HCT116 (cell line): ENCODE results near the gene ST6GAL2. TPM values are rescaled to one million over a fixed set of nuclear protein-coding genes. Genes with fewer than 3 reads are reported as not detected.

Experiments used
- ATAC-seq: fragments of 200-7000 bp; cut with Tn5 transposase; 2 replicates; pipeline ENCODE4 v1.9.1; 2020; ENCODE audit warnings: mild to moderate bottlenecking, moderate library complexity
- BruUV-seq: library from RNA; stranded (reverse); fragments of 400-500 nt; replicated peaks from 2 replicates; lab custom pipeline; 2021; lab: Mats Ljungman, UMichigan
- CTCF ChIA-PET: fragments of 300-600 bp; sonication (Branson Sonifier 250); formaldehyde crosslinking; loops from one replicate; lab custom pipeline; 2021; ENCODE audit warnings: antibody characterized with exemption; lab: Charles Lee
- POLR2A ChIA-PET: fragments of 300-600, 350-600 bp; sonication (Branson Sonifier 250); formaldehyde crosslinking; loops from one replicate; lab custom pipeline; 2021; ENCODE audit warnings: antibody characterized with exemption; lab: Charles Lee
- RAD21 ChIA-PET, 2 experiments: fragments of 300-600 bp; sonication (Branson Sonifier 250); formaldehyde crosslinking; loops; one replicate each; lab custom pipeline; 2023; ENCODE audit warnings: low total read pairs in 2 of 2; ENCODE audit not compliant: uncharacterized antibody in 2 of 2, unreplicated experiment in 2 of 2, low non-redundant PET in 1 of 2; lab: Charles Lee
- DNase-seq: peaks from one replicate; pipeline ENCODE4 v3.0.0-alpha.2; 2010; ENCODE audit warnings: low read depth, low spot score
- H2AFZ ChIP-seq: fragments of 200-600 bp; shearing (Covaris generic), sonication (generic); 2 replicates; pipeline ENCODE4 v1.6.1; 2017; ENCODE audit warnings: low read depth, mixed run types, mixed read lengths, antibody characterized with exemption, low read length; ENCODE audit not compliant: poor library complexity, severe bottlenecking
- H3K27ac ChIP-seq: 2 replicates; pipeline ENCODE4 v1.5.1; 2012; ENCODE audit warnings: low read depth, low read length
- H3K27me3 ChIP-seq: fragments of 200-600 bp; sonication (generic); 2 replicates; pipeline ENCODE4 v1.6.1; 2016; ENCODE audit warnings: mixed run types, low read length, mixed read lengths; ENCODE audit not compliant: insufficient read depth
- H3K36me3 ChIP-seq, 2 experiments: fragments of 200-500 bp in 1 of 2; fragments of 200-600 bp in 1 of 2; sonication (Bioruptor generic) in 1 of 2; sonication (generic) in 1 of 2; 2 replicates each; pipeline versions ENCODE4 v1.5.1 to v1.6.1; 2014 to 2016; ENCODE audit warnings: low read length in 2 of 2, inconsistent platforms in 1 of 2, mixed read lengths in 1 of 2, mixed run types in 1 of 2; ENCODE audit not compliant: insufficient read depth in 2 of 2, control insufficient read depth in 1 of 2
- H3K4me1 ChIP-seq, 2 experiments: fragments of 200-600 bp in 1 of 2; sonication (generic) in 1 of 2; 2 replicates each; pipeline versions ENCODE4 v1.5.1 to v1.6.1; 2012 to 2017; ENCODE audit warnings: low read length in 2 of 2, inconsistent platforms in 1 of 2, mild to moderate bottlenecking in 1 of 2, mixed read lengths in 1 of 2, mixed run types in 1 of 2, moderate library complexity in 1 of 2; ENCODE audit not compliant: insufficient read depth in 2 of 2, control insufficient read depth in 1 of 2
- H3K4me2 ChIP-seq: fragments of 200-600 bp; sonication (generic); 2 replicates; pipeline ENCODE4 v1.6.1; 2017; ENCODE audit warnings: mixed run types, low read length, mixed read lengths
- H3K4me3 ChIP-seq, 2 experiments: fragments of 200-600 bp in 1 of 2; sonication (generic) in 1 of 2; replicated peaks in 1 of 2; 2 replicates each; pipeline ENCODE4 v1.5.1; 2011 to 2016; ENCODE audit warnings: low read length in 2 of 2, control low read depth in 1 of 2, low read depth in 1 of 2, mild to moderate bottlenecking in 1 of 2, mixed read lengths in 1 of 2, mixed run types in 1 of 2
- H3K79me2 ChIP-seq: fragments of 200-600 bp; sonication (generic); 2 replicates; pipeline ENCODE4 v1.6.1; 2017; ENCODE audit warnings: mild to moderate bottlenecking, mixed run types, low read length, moderate library complexity, mixed read lengths; ENCODE audit not compliant: insufficient read depth
- H3K9ac ChIP-seq: fragments of 200-600 bp; sonication (generic); 2 replicates; pipeline ENCODE4 v1.6.1; 2016; ENCODE audit warnings: low read length, mixed read lengths
- H3K9me2 ChIP-seq: fragments of 200-600 bp; sonication (generic), shearing (Covaris generic); 2 replicates; pipeline ENCODE4 v1.6.1; 2017; ENCODE audit warnings: mixed run types, mild to moderate bottlenecking, moderate library complexity; ENCODE audit not compliant: insufficient read depth
- H3K9me3 ChIP-seq, 2 experiments: fragments of 200-500 bp in 1 of 2; fragments of 200-600 bp in 1 of 2; sonication (Bioruptor generic) in 1 of 2; sonication (generic) in 1 of 2; 2 replicates each; pipeline ENCODE4 v1.6.1; 2014 to 2017; ENCODE audit warnings: low read length in 2 of 2, mixed read lengths in 2 of 2, inconsistent platforms in 1 of 2, low read depth in 1 of 2, mild to moderate bottlenecking in 1 of 2, mixed run types in 1 of 2, moderate library complexity in 1 of 2; ENCODE audit not compliant: control insufficient read depth in 1 of 2, insufficient read depth in 1 of 2
- H4K20me1 ChIP-seq: fragments of 200-600 bp; sonication (generic), shearing (Covaris generic); 2 replicates; pipeline ENCODE4 v1.6.1; 2017; ENCODE audit warnings: mixed run types, mild to moderate bottlenecking, moderate library complexity; ENCODE audit not compliant: insufficient read depth
- CEBPB ChIP-seq: IDR thresholded peaks from 2 replicates; pipeline ENCODE4 v1.6.1; 2012; ENCODE audit warnings: low read depth
- ELF1 ChIP-seq: IDR thresholded peaks from 2 replicates; pipeline ENCODE4 v1.6.1; 2012; ENCODE audit warnings: low read depth, borderline replicate concordance
- FOSL1 ChIP-seq: IDR thresholded peaks from 2 replicates; pipeline ENCODE4 v1.6.1; 2012; ENCODE audit warnings: low read depth
- JUND ChIP-seq: IDR thresholded peaks from 2 replicates; pipeline ENCODE4 v1.6.1; 2012
- POLR2A ChIP-seq: IDR thresholded peaks from 2 replicates; pipeline ENCODE4 v1.7.0; 2011; ENCODE audit warnings: borderline replicate concordance; ENCODE audit not compliant: insufficient read depth, insufficient read length; ENCODE audit errors: extremely low read depth
- RAD21 ChIP-seq: IDR thresholded peaks from 2 replicates; pipeline ENCODE4 v1.6.1; 2012; ENCODE audit warnings: low read depth, mild to moderate bottlenecking
- REST ChIP-seq: IDR thresholded peaks from 2 replicates; pipeline ENCODE4 v1.6.1; 2012; ENCODE audit warnings: low read depth
- SRF ChIP-seq: IDR thresholded peaks from 2 replicates; pipeline ENCODE4 v1.6.1; 2012; ENCODE audit warnings: low read depth
- ZNF274 ChIP-seq: fragments of 200-500 bp; sonication (Bioruptor generic); IDR thresholded peaks from 2 replicates; pipeline ENCODE4 v1.6.1; 2014; ENCODE audit warnings: mild to moderate bottlenecking, low read depth, low read length, inconsistent platforms
- intact Hi-C: fragments of 100-400 bp; cut with micrococcal nuclease; formaldehyde crosslinking; loops from 2 replicates; pipeline ENCODE4 v1.10.0; 2022
- total RNA-seq: library from RNA; stranded (reverse); gene quantifications from one replicate; pipeline ENCODE4 v1.2.1, GENCODE V29; 2021; ENCODE audit not compliant: unreplicated experiment
- TF ChIP-seq, protein P1 (sequence below): IDR thresholded peaks from 2 replicates; pipeline ENCODE4 v1.6.1; 2011; ENCODE audit warnings: mild to moderate bottlenecking, low read length, moderate library complexity; ENCODE audit not compliant: insufficient replicate concordance; ENCODE audit errors: extremely low read depth
- TF ChIP-seq, protein P2 (sequence below): IDR thresholded peaks from 2 replicates; pipeline ENCODE4 v1.6.1; 2012

The ST6GAL2 gene
- total RNA-seq, 1 experiment from 2014 or later, result not detected

DNA sequence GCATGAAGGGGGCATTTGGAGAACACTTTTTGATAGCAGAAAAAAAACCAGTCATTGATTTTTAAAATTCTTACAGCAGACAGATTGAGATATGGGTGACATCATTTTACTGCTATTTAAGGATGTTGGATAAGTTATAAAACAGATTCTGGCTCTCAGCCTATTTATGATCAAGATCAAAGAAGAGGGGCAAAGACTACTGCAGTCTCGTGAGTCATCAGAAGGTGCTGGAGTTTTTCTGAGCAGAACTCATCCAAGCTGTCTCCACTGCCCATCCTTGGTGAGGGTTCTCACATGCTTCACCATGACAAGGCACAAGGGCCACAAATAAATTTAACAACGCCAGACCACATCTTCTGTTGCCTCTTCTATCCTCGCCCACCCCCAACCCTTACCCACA, 58.8 kb downstream of the ST6GAL2 start:
- ChIA-PET POLR2A (no interaction called here), CTCF (no interaction called here), RAD21 (no interaction called here)
- Histone ChIP-seq H3K9me3 (no peaks in the 10 kb centered on the region; a peak in 2 of 4 replicates), H3K27me3 (no peaks in the 10 kb centered on the region), H3K4me3 (no peak overlapping the region), H3K4me2 (no peak overlapping the region), H4K20me1 (no peaks in the 10 kb centered on the region), H3K27ac (no peak overlapping the region), H3K4me1 (no peaks in the 10 kb centered on the region), H3K36me3 (no peaks in the 10 kb centered on the region), H3K9me2 (no peaks in the 10 kb centered on the region), H3K9ac (no peak overlapping the region), H3K79me2 (no peaks in the 10 kb centered on the region), H2AFZ (no peak overlapping the region)
- no TSS peak for BruUV-seq
- TF ChIP-seq ZNF274, result no peak
- no peak for TF ChIP-seq CEBPB
- TF ChIP-seq SRF, result no peak
- no peak for TF ChIP-seq JUND
- TF ChIP-seq POLR2A, result no peak
- TF ChIP-seq, protein P1, sequence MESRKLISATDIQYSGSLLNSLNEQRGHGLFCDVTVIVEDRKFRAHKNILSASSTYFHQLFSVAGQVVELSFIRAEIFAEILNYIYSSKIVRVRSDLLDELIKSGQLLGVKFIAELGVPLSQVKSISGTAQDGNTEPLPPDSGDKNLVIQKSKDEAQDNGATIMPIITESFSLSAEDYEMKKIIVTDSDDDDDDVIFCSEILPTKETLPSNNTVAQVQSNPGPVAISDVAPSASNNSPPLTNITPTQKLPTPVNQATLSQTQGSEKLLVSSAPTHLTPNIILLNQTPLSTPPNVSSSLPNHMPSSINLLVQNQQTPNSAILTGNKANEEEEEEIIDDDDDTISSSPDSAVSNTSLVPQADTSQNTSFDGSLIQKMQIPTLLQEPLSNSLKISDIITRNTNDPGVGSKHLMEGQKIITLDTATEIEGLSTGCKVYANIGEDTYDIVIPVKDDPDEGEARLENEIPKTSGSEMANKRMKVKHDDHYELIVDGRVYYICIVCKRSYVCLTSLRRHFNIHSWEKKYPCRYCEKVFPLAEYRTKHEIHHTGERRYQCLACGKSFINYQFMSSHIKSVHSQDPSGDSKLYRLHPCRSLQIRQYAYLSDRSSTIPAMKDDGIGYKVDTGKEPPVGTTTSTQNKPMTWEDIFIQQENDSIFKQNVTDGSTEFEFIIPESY, result no peak
- TF ChIP-seq FOSL1, result no peak
- TF ChIP-seq ELF1, result no peak
- TF ChIP-seq, protein P2, sequence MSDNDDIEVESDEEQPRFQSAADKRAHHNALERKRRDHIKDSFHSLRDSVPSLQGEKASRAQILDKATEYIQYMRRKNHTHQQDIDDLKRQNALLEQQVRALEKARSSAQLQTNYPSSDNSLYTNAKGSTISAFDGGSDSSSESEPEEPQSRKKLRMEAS, result no peak
- TF ChIP-seq REST, result no peak
- no peak for TF ChIP-seq RAD21
- no peak for DNase-seq
- intact Hi-C loops, result no loop called here
- ATAC-seq, result no peak
